GM12874 (cell line): Measurements from ENCODE around the gene TMEM143.

Source experiments
- TF ChIP-seq, protein P1 (sequence below): IDR thresholded peaks from 2 replicates; pipeline ENCODE4 v1.5.1; 2011; ENCODE audit warnings: low read depth, mild to moderate bottlenecking, control low read depth, low read length, moderate library complexity; ENCODE audit not compliant: insufficient read depth

The TMEM143 gene

DNA sequence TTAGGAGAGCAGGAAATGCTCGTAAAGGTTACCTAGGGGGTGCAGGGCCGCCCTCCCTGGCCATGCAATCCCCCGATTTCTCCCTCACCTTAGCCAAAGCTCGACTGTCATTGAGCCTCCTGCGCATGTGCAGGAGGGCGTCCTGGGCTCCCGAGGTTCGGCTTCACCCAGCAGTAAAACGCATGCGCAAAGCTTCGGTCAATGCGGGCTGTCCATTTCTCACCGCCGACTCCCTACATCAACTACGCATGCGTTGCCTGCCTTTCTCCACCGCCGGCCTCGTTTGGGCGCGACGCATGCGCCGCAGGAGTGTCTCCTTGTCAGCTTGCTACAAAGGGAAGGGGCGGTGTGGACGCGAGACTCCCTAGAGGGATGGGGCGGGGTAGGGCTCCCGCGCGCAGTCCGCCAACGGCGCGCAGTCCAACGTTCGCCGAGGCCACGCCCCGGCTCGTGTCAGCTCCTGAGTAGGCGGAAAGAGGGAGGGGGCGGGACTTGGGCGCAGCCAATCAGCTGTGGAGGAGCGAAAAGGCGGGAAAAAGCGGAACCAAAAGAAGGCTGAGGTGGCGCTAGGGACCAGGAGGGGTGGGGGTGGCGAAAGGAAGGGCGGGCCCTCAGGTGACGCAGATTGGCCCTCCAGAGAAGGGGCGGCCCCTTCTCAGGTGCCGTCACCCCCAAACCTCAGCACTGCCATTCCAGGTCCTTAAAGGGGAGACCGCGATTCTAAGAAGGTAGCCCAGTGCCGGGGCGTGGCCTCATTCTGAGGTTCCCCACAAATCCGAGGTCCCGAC, at the start of gene TMEM143, which contains the start of gene SYNGR4:
Gene TMEM143 (minus strand): TSS at position 131 of the 788 bp plus-strand sequence. CDS start 20 bp downstream, at position 111.
Gene SYNGR4 (plus strand): TSS at position 558 of the 788 bp plus-strand sequence. CDS start 1,476 bp downstream, outside the sequence.
- TF ChIP-seq, protein P1, sequence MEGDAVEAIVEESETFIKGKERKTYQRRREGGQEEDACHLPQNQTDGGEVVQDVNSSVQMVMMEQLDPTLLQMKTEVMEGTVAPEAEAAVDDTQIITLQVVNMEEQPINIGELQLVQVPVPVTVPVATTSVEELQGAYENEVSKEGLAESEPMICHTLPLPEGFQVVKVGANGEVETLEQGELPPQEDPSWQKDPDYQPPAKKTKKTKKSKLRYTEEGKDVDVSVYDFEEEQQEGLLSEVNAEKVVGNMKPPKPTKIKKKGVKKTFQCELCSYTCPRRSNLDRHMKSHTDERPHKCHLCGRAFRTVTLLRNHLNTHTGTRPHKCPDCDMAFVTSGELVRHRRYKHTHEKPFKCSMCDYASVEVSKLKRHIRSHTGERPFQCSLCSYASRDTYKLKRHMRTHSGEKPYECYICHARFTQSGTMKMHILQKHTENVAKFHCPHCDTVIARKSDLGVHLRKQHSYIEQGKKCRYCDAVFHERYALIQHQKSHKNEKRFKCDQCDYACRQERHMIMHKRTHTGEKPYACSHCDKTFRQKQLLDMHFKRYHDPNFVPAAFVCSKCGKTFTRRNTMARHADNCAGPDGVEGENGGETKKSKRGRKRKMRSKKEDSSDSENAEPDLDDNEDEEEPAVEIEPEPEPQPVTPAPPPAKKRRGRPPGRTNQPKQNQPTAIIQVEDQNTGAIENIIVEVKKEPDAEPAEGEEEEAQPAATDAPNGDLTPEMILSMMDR, result no peak

GRCh38 chr19:48405850-48406249, 42.1 kb upstream of the TMEM143 start:
- TF ChIP-seq, protein P1, result no peak

GRCh38 chr19:48405010-48405659, 41.4 kb upstream of the TMEM143 start:
- TF ChIP-seq, protein P1, result no peak

DNA sequence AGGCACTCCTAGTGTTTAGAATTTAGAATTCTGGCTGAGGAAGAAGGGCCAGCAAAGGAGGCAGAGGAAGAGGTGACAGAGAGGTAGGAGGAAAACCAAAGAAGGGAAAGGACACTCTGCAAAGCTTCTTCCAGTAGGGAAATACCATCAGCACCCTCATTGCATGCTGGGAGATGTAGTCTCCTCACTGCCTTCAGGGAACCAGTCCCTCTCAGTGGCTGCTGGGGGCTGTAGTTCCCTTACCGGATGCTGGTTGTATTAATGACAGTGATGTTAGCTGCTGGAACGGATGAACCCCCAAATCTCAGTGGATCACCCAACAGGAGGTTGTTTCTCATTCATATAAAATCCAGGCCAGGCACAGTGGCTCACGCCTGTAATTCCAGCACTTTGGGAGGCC, 39.9 kb upstream of the TMEM143 start:
- TF ChIP-seq, protein P1, result no peak

GRCh38 chr19:48401287-48401686, 37.5 kb upstream of the TMEM143 start:
- TF ChIP-seq, protein P1, result no peak

DNA sequence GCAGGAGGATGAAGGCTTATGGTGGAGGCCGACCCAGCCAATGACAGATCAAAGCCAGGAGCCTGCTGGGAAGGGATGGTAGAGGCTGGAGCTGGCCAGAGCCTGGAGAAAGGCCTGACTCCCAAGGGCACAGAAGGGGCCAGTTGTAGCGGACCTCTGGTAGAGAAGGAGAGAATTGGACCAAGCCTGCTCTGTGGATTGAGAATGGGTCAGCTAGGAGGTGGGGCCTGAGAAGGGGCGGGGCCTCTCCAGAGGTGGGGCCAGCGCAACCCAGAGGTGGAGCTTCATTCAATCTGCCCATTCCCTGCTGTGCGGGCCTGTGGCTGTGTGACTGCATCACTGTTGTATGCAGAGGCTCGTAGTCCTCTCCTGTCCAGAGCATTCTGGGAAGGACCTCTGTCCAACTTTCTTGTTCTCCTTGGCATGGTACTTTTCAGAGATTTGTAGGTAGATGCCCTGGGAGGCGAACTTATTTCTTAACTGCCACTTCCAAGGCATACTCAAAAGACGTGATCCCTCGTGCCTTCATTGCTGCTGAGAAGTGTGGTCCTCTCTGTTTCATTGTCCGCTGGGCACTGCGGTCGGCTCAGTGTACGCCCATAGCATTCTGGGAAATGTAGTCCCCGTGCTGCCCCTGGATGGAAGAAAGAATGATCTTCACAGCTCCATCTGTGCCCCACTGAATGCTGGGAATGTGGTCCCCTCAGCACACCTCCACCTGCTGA, 36.4 kb upstream of the TMEM143 start:
- TF ChIP-seq, protein P1, result no peak
